WERI-Rb-1 (cell line): ENCODE measurements around the gene SCLY.

Source experiments
- DNase-seq: peaks from one replicate; pipeline ENCODE4 v3.0.0-alpha.2; 2020
- H3K27ac ChIP-seq: fragments of 250-450 bp; sonication (Bioruptor Pico); 2 replicates; pipeline ENCODE4 v1.5.1; 2020; ENCODE audit warnings: mild to moderate bottlenecking, moderate library complexity
- H3K27me3 ChIP-seq: fragments of 250-450 bp; sonication (Bioruptor Pico); 2 replicates; pipeline ENCODE4 v1.5.1; 2021; ENCODE audit warnings: mild to moderate bottlenecking, low read depth, moderate library complexity; ENCODE audit not compliant: insufficient read depth, severe bottlenecking
- H3K36me3 ChIP-seq: fragments of 250-450 bp; sonication (Bioruptor Pico); 2 replicates; pipeline ENCODE4 v1.5.1; 2020; ENCODE audit warnings: mild to moderate bottlenecking, moderate library complexity
- H3K4me3 ChIP-seq: 2 replicates; pipeline ENCODE4 v1.5.1; 2011; ENCODE audit warnings: low read depth, mild to moderate bottlenecking, control low read depth, low read length
- H3K9me3 ChIP-seq: fragments of 250-450 bp; sonication (Bioruptor Pico); 2 replicates; pipeline ENCODE4 v1.5.1; 2021; ENCODE audit warnings: mild to moderate bottlenecking, moderate library complexity; ENCODE audit not compliant: severe bottlenecking
- TF ChIP-seq, protein P1 (sequence below): IDR thresholded peaks from 2 replicates; pipeline ENCODE4 v1.5.1; 2011; ENCODE audit warnings: low read depth, mild to moderate bottlenecking, control low read depth, inconsistent platforms, low read length

SCLY gene

DNA sequence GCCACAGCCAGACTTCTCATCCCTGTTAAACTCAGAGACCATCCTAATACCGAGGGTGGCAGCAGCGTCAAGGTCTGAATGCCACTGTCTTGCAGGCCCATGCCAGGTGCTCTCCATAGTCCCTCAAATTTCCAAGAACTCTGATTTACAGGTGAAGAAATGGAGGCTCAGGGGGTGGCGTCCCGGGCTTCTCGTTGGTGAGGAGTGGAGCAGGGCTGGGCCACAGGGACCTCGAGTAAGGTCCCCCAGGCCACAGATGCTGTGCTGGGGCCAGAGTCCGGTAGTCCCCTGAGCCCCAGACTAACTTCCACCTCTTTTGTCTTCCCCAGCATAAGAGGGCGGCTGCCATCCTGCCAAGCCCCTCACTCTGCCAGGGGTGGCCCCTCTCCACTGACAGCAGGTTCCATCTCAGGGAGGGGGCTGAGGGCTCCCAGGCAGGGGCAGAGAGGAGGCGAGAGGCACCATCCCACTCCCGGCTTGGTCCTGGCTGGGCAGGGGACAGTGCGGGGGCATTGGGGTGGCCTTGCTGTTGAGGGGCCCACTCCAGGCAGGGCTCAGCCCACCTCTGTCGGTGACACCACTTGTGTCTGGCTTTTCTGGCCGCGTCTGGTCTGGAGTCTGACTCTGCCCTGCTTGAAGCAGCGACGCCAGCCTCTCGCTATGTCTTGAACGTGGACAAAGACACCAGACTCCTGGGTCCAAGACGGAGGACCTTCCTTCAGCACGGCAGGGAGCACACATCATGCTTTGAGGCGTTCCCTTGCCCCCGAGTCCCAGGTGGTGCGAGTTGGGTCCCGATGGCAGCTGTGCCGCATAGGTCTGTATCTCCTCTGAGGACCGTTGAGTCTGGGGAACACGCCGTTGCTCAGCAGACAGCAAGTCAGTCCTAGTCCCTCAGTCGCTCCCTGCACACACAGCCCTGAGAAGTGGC is 61.8 kb downstream of the SCLY start:
- TF ChIP-seq, protein P1, sequence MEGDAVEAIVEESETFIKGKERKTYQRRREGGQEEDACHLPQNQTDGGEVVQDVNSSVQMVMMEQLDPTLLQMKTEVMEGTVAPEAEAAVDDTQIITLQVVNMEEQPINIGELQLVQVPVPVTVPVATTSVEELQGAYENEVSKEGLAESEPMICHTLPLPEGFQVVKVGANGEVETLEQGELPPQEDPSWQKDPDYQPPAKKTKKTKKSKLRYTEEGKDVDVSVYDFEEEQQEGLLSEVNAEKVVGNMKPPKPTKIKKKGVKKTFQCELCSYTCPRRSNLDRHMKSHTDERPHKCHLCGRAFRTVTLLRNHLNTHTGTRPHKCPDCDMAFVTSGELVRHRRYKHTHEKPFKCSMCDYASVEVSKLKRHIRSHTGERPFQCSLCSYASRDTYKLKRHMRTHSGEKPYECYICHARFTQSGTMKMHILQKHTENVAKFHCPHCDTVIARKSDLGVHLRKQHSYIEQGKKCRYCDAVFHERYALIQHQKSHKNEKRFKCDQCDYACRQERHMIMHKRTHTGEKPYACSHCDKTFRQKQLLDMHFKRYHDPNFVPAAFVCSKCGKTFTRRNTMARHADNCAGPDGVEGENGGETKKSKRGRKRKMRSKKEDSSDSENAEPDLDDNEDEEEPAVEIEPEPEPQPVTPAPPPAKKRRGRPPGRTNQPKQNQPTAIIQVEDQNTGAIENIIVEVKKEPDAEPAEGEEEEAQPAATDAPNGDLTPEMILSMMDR: no peak
- H3K36me3 ChIP-seq: no peaks in the 10 kb centered on the region
- H3K27me3 ChIP-seq: no peaks in the 10 kb centered on the region
- H3K27ac ChIP-seq: no peak overlapping the region
- peaks cover 2% of the 10 kb centered on the region for H3K9me3 ChIP-seq
- H3K4me3 ChIP-seq: no peak overlapping the region
- no peak for DNase-seq

DNA sequence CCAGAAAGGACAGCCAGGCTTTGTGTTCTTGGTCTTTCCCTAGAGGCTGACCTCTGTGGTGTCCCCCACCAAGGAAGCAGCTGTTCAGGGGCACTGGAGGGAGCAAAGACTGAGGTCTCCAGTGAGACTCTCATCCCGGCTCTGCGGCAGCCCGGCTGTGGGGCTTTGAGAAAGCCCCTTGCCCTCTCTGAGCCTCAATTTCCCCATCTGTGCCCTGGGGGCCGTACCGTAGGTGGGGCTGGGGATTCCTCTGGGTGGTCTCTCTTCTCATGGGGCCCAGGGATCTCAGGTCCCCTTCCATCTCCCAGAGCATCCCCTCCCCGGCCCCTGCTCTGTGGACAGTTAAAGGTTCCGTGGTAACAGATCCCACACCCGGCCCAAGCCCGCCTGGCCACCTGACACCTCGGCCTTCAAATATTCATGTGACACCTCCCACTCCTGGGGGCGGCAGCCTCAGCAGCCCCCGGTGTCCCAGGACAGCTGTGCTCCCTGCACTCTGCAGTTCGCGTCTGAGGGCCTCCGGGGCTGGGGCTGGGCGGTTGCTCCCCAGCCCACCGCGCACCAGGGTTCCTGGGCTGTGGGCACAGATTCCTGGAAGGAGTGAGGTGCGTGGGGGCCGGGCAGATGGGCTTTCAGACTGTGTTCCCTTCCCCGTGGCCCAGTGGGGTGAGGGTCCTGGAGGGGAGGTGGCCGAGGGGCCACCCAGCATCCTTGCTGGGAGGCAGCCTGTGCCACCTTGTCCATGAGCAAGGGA is 62.6 kb downstream of the SCLY start:
- no peak for DNase-seq
- peaks cover 2% of the 10 kb centered on the region for H3K9me3 ChIP-seq
- H3K36me3 ChIP-seq: no peaks in the 10 kb centered on the region
- no peak overlapping the region for H3K4me3 ChIP-seq
- H3K27me3 ChIP-seq: no peaks in the 10 kb centered on the region
- no peak overlapping the region for H3K27ac ChIP-seq
- TF ChIP-seq, protein P1: no peak

DNA sequence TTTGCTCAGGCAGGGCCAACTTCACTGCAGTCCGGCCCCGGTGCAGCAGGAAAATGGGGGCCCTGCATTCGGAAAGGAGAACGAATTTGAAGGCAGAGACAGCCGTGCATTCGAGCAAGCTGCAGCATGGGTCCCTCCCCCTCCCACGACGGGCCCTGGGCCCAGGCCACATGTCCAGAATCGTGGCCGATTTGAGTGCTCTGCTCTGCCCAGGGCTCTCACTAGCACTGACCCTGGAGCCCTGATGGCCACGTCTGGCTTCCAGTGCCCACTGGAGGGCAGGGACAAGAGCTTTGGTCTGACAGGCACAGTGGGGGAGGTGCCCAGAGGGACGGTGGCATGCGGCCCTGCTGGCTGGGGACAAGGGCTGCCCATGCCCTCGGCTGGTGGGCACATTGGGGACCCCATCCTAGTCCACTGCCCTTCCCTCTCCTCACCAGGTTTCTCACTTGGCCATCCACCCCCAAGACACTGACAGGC is 63.2 kb downstream of the SCLY start:
- no peaks in the 10 kb centered on the region for H3K27me3 ChIP-seq
- no peak for DNase-seq
- H3K4me3 ChIP-seq: no peak overlapping the region
- no peaks in the 10 kb centered on the region for H3K36me3 ChIP-seq
- peaks cover 2% of the 10 kb centered on the region for H3K9me3 ChIP-seq
- TF ChIP-seq, protein P1: no peak
- H3K27ac ChIP-seq: no peak overlapping the region

DNA sequence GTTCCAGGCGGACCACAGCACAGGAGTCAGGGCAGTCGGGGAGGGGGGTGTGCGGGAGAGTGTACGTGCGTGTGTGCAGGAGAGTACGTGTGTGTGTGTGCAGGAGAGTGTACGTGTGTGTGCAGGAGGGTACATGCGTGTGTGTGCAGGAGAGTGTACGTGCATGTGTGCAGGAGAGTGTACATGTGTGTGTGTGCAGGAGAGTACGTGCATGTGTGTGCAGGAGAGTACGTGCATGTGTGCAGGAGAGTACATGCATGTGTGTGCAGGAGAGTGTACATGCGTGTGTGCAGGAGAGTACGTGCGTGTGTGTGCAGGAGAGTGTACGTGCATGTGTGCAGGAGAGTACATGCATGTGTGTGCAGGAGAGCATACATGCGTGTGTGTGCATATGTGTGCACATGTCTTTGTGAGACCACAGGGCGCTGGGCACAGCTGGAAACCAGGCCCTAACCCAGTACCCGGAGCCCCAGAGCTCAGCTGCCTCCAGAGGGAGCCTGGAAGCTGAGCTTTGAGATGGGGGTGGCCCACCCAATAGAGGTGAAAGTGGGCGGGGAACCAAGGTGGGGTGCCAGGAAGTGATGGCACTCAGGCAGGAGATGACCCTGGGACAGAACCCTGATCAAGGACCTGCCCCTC is 63.8 kb downstream of the SCLY start:
- Histone ChIP-seq H3K27ac (no peak overlapping the region), H3K9me3 (peaks cover 2% of the 10 kb centered on the region), H3K4me3 (no peak overlapping the region), H3K36me3 (no peaks in the 10 kb centered on the region), H3K27me3 (no peaks in the 10 kb centered on the region)
- DNase-seq: no peak
- TF ChIP-seq, protein P1: no peak

DNA sequence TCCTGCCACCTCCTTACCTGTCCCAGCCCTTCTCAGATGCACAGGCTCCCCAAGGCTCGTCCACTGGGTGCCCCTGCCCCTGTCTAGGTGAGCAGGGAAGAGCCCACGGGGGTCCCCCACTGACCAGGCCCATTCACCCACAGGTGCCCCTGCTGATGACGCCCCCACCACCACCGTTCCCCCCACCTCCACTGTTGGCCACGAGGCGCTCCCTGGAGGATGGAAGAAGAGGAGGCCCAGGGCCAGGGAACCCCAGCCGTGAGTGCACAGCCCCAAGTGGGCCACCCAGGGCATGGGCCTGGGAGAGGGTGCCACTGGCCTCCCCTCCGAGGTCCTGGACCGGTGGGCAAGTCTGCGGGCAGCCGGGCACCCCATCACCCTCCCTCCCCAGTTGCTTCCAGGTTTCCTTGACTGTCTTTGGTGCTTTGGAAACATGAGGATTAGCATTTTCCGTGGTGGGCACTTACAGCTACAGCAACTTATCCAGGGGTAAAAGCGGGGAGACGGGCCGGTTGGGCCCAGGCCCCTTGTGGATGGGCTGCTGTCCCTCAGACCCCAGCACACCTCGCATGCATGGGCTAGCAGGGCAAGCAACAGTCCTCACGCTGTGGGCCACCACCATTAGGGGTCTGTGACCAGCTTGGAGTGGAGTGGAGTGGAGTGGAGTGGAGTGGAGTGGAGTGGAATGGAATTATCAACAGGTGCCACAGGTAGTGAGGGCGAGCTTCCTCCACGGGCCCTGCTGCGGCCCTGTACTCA is 64.5 kb downstream of the SCLY start:
- H3K36me3 ChIP-seq: no peaks in the 10 kb centered on the region
- TF ChIP-seq, protein P1: no peak
- no peaks in the 10 kb centered on the region for H3K27me3 ChIP-seq
- H3K4me3 ChIP-seq: no peak overlapping the region
- H3K9me3 ChIP-seq: peaks cover 2% of the 10 kb centered on the region
- no peak overlapping the region for H3K27ac ChIP-seq
- no peak for DNase-seq
